ENCODE data around the gene MGME1. TPM values are rescaled to one million over a fixed set of nuclear protein-coding genes. Genes with fewer than 3 reads are reported as not detected.

MGME1 gene
- 32.7 and 34.3 TPM in 2 replicates for total RNA-seq

- intact Hi-C loops (cut with micrococcal nuclease), result loop anchor here (1.0 to 10.0 kb wide), 8 partner anchors 24 to 618 kb away; partner anchors contain the start of genes BFSP1, DSTN, RRBP1 and SEC23B
- Mint-ChIP-seq H3K4me3 (peak within 1 kb of the TSS; percentile 96), H3K9me3 (no peaks in the 10 kb centered on the region), H3K36me3 (ENCODE audit: low read depth) (peaks cover 63% of the 10 kb centered on the region), H3K27ac (peak within 1 kb of the TSS; percentile 99), H3K27me3 (no peaks in the 10 kb centered on the region), H3K4me1 (peaks cover 51% of the 10 kb centered on the region)
- peak; percentile 100 for DNase-seq
These were observed at the start of gene MGME1, which contains the start of gene SNX5 for GRCh38 chr20:17968366-17969277. Gene MGME1, plus strand, starts transcription at chr20:17969018. Its CDS starts 842 bp downstream, at chr20:17969860. Gene SNX5, minus strand, starts transcription at chr20:17968794. Its CDS starts 369 bp downstream, at chr20:17968425.

- Mint-ChIP-seq H3K4me3 (no peak overlapping the region), H3K27me3 (peaks cover 17% of the 10 kb centered on the region), H3K9me3 (no peaks in the 10 kb centered on the region), H3K27ac (no peak overlapping the region), H3K36me3 (ENCODE audit: low read depth) (no peaks in the 10 kb centered on the region), H3K4me1 (no peaks in the 10 kb centered on the region)
- intact Hi-C loops (cut with micrococcal nuclease), result no loop called here
- DNase-seq, result no peak
These were observed 49.7 kb upstream of the MGME1 start for GRCh38 chr20:17919149-17919548.

GRCh38 chr20:17921774-17922173 lies 47.0 kb upstream of the MGME1 start:
- H3K27ac Mint-ChIP-seq, result no peak overlapping the region
- H3K4me1 Mint-ChIP-seq, result no peaks in the 10 kb centered on the region
- no peaks in the 10 kb centered on the region for H3K9me3 Mint-ChIP-seq
- DNase-seq, result no peak
- peaks cover 19% of the 10 kb centered on the region for H3K27me3 Mint-ChIP-seq
- no peak overlapping the region for H3K4me3 Mint-ChIP-seq
- no peaks in the 10 kb centered on the region for H3K36me3 Mint-ChIP-seq (ENCODE audit: low read depth)
- intact Hi-C loops (cut with micrococcal nuclease), result no loop called here

- Mint-ChIP-seq H3K27ac (no peak overlapping the region), H3K4me1 (no peaks in the 10 kb centered on the region), H3K27me3 (peaks cover 25% of the 10 kb centered on the region), H3K36me3 (ENCODE audit: low read depth) (no peaks in the 10 kb centered on the region), H3K9me3 (no peaks in the 10 kb centered on the region), H3K4me3 (no peak overlapping the region)
- intact Hi-C loops (cut with micrococcal nuclease), result no loop called here
- DNase-seq, result no peak
These were observed 43.5 kb upstream of the MGME1 start for GRCh38 chr20:17925141-17925939.

GRCh38 chr20:17925940-17926300 lies 42.9 kb upstream of the MGME1 start:
- DNase-seq, result no peak
- H3K36me3 Mint-ChIP-seq (ENCODE audit: low read depth), result no peaks in the 10 kb centered on the region
- H3K4me1 Mint-ChIP-seq, result no peaks in the 10 kb centered on the region
- intact Hi-C loops (cut with micrococcal nuclease), result no loop called here
- H3K9me3 Mint-ChIP-seq, result no peaks in the 10 kb centered on the region
- H3K27me3 Mint-ChIP-seq, result peaks cover 22% of the 10 kb centered on the region
- no peak overlapping the region for H3K27ac Mint-ChIP-seq
- no peak overlapping the region for H3K4me3 Mint-ChIP-seq

- peaks cover 4% of the 10 kb centered on the region for H3K9me3 Mint-ChIP-seq
- no peaks in the 10 kb centered on the region for H3K4me1 Mint-ChIP-seq
- H3K27ac Mint-ChIP-seq, result no peak overlapping the region
- peaks cover 15% of the 10 kb centered on the region for H3K27me3 Mint-ChIP-seq
- DNase-seq, result no peak
- intact Hi-C loops (cut with micrococcal nuclease), result no loop called here
- peaks cover 2% of the 10 kb centered on the region for H3K36me3 Mint-ChIP-seq (ENCODE audit: low read depth)
- no peak overlapping the region for H3K4me3 Mint-ChIP-seq
These were observed 40.6 kb upstream of the MGME1 start for GRCh38 chr20:17928211-17928611.

- H3K9me3 Mint-ChIP-seq, result peaks cover 4% of the 10 kb centered on the region
- no peak for DNase-seq
- intact Hi-C loops (cut with micrococcal nuclease), result no loop called here
- H3K27ac Mint-ChIP-seq, result no peak overlapping the region
- peaks cover 2% of the 10 kb centered on the region for H3K36me3 Mint-ChIP-seq (ENCODE audit: low read depth)
- H3K27me3 Mint-ChIP-seq, result peaks cover 11% of the 10 kb centered on the region
- H3K4me3 Mint-ChIP-seq, result no peak overlapping the region
- H3K4me1 Mint-ChIP-seq, result no peaks in the 10 kb centered on the region
These were observed 40.0 kb upstream of the MGME1 start for GRCh38 chr20:17928633-17929311.

GRCh38 chr20:17931513-17931912 lies 37.3 kb upstream of the MGME1 start:
- Mint-ChIP-seq H3K27me3 (peaks cover 8% of the 10 kb centered on the region), H3K4me1 (no peaks in the 10 kb centered on the region), H3K36me3 (ENCODE audit: low read depth) (peaks cover 2% of the 10 kb centered on the region), H3K4me3 (no peak overlapping the region), H3K27ac (no peak overlapping the region), H3K9me3 (peaks cover 4% of the 10 kb centered on the region)
- DNase-seq, result no peak
- intact Hi-C loops (cut with micrococcal nuclease), result no loop called here

GRCh38 chr20:17932396-17932795 lies 36.4 kb upstream of the MGME1 start:
- Mint-ChIP-seq H3K27ac (no peak overlapping the region), H3K27me3 (peaks cover 3% of the 10 kb centered on the region), H3K4me1 (no peaks in the 10 kb centered on the region), H3K4me3 (no peak overlapping the region), H3K36me3 (ENCODE audit: low read depth) (peaks cover 2% of the 10 kb centered on the region), H3K9me3 (peaks cover 4% of the 10 kb centered on the region)
- intact Hi-C loops (cut with micrococcal nuclease), result no loop called here
- no peak for DNase-seq

- no peaks in the 10 kb centered on the region for H3K27me3 Mint-ChIP-seq
- intact Hi-C loops (cut with micrococcal nuclease), result no loop called here
- no peak overlapping the region for H3K4me3 Mint-ChIP-seq
- H3K9me3 Mint-ChIP-seq, result peaks cover 4% of the 10 kb centered on the region
- no peaks in the 10 kb centered on the region for H3K4me1 Mint-ChIP-seq
- H3K36me3 Mint-ChIP-seq (ENCODE audit: low read depth), result peaks cover 2% of the 10 kb centered on the region
- DNase-seq, result no peak
- H3K27ac Mint-ChIP-seq, result no peak overlapping the region
These were observed 35.7 kb upstream of the MGME1 start for GRCh38 chr20:17933121-17933520.

- Mint-ChIP-seq H3K4me1 (no peaks in the 10 kb centered on the region), H3K9me3 (peaks cover 4% of the 10 kb centered on the region), H3K27me3 (no peaks in the 10 kb centered on the region), H3K4me3 (no peak overlapping the region), H3K36me3 (ENCODE audit: low read depth) (peaks cover 2% of the 10 kb centered on the region), H3K27ac (no peak overlapping the region)
- DNase-seq, result no peak
- intact Hi-C loops (cut with micrococcal nuclease), result no loop called here
These were observed 35.1 kb upstream of the MGME1 start for GRCh38 chr20:17933711-17934110.

GRCh38 chr20:17934141-17934862 lies 34.5 kb upstream of the MGME1 start:
- Mint-ChIP-seq H3K36me3 (ENCODE audit: low read depth) (peaks cover 4% of the 10 kb centered on the region), H3K4me1 (peaks cover 2% of the 10 kb centered on the region), H3K9me3 (peaks cover 4% of the 10 kb centered on the region), H3K27me3 (no peaks in the 10 kb centered on the region), H3K27ac (no peak overlapping the region), H3K4me3 (no peak overlapping the region)
- DNase-seq, result no peak
- intact Hi-C loops (cut with micrococcal nuclease), result no loop called here

- intact Hi-C loops (cut with micrococcal nuclease), result no loop called here
- peaks cover 10% of the 10 kb centered on the region for H3K36me3 Mint-ChIP-seq (ENCODE audit: low read depth)
- H3K9me3 Mint-ChIP-seq, result peaks cover 4% of the 10 kb centered on the region
- peaks cover 9% of the 10 kb centered on the region for H3K4me1 Mint-ChIP-seq
- no peaks in the 10 kb centered on the region for H3K27me3 Mint-ChIP-seq
- no peak overlapping the region for H3K4me3 Mint-ChIP-seq
- no peak overlapping the region for H3K27ac Mint-ChIP-seq
- no peak for DNase-seq
These were observed 33.6 kb upstream of the MGME1 start for GRCh38 chr20:17935186-17935585.

All from activated CD4-positive, alpha-beta T cell treated with anti-CD3 and anti-CD28 coated beads, Interleukin-2, amount 10 ng/mL, durations not matched to agents 24 days and 14 days (primary cell).